ENCODE data around the gene COX7A2.

DNA sequence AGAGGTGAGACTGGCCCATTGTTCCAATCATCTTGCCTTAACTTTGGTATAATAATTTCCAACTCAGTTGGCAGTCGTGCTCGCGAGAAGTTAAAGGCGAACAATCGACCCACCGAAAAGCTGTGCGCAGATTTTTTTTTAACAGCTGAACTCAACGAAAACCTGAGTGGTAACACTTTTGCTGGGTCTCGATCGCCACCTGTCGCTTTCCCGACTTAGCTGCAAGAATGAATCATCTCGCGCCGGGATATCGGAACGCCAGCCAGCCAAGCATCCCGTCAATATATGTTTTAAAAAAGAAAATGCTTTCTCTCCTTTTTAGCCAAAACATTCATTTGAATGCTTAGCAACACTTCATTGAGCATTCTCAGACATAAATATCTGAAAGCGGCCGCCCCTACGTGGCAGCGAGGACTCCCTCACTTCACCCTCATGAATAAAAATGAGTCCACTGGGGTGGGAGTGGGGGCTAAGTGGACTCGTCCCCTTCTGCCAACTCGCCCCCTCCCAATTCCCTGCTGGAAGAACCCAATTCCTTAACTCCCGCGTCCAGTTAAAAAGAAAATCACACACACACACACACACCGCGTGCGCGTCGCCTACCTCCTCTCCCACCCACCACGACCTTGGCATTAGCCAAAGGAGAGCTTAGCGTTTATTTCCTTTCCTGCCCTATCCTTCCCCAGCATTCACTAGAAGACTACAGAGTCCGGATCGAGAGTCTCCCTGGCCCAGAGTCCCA is 39.2 kb downstream of the COX7A2 start:
- TF ChIP-seq, protein P1, sequence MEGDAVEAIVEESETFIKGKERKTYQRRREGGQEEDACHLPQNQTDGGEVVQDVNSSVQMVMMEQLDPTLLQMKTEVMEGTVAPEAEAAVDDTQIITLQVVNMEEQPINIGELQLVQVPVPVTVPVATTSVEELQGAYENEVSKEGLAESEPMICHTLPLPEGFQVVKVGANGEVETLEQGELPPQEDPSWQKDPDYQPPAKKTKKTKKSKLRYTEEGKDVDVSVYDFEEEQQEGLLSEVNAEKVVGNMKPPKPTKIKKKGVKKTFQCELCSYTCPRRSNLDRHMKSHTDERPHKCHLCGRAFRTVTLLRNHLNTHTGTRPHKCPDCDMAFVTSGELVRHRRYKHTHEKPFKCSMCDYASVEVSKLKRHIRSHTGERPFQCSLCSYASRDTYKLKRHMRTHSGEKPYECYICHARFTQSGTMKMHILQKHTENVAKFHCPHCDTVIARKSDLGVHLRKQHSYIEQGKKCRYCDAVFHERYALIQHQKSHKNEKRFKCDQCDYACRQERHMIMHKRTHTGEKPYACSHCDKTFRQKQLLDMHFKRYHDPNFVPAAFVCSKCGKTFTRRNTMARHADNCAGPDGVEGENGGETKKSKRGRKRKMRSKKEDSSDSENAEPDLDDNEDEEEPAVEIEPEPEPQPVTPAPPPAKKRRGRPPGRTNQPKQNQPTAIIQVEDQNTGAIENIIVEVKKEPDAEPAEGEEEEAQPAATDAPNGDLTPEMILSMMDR (IDR thresholded peaks at IDR 0.05; ENCODE audit: low read length): no peak
- TF ChIP-seq EZH2 (IDR thresholded peaks at IDR 0.05; ENCODE audit: borderline replicate concordance, low read length): no peak
